Thyroid gland (tissue), 4 donors: Measurements from ENCODE around the gene PIP4K2B. TPM values are rescaled to one million over a fixed set of nuclear protein-coding genes. Genes with fewer than 3 reads are reported as not detected.

ENCODE experiments used
- DNase-seq, 2 donors: peaks; one replicate each; pipeline ENCODE4 v3.0.0-alpha.2; 2019
- H3K27ac ChIP-seq, 3 donors: fragments of 200-600 bp; sonication (generic); 1 replicate in 2 of 3; 2 replicates in 1 of 3; pipeline ENCODE4 v1.5.1; 2016 to 2019; ENCODE audit warnings: mild to moderate bottlenecking in 1 of 3, moderate library complexity in 1 of 3
- H3K27me3 ChIP-seq: fragments of 200-600 bp; sonication (generic); one replicate; pipeline ENCODE4 v1.5.1; 2019
- H3K36me3 ChIP-seq, 2 donors: fragments of 200-600 bp; sonication (generic); one replicate each; pipeline ENCODE4 v1.5.1; 2016 to 2019
- H3K4me1 ChIP-seq, 2 donors: fragments of 200-600 bp; sonication (generic); one replicate each; pipeline ENCODE4 v1.5.1; 2017 to 2019
- H3K4me3 ChIP-seq, 3 donors: fragments of 200-600 bp; sonication (generic); replicated peaks in 1 of 3; 1 replicate in 2 of 3; 2 replicates in 1 of 3; pipeline ENCODE4 v1.5.1; 2016; ENCODE audit warnings: mild to moderate bottlenecking in 1 of 3
- H3K9me3 ChIP-seq: fragments of 200-600 bp; sonication (generic); one replicate; pipeline ENCODE4 v1.5.1; 2017
- CTCF ChIP-seq, 6 experiments: fragments of 200-600 bp in 3 of 6; fragments of 450-650 bp in 3 of 6; sonication (generic) in 3 of 6; IDR thresholded peaks; one replicate each; pipeline ENCODE4 v1.5.1; 2016 to 2019; ENCODE audit warnings: antibody characterized with exemption in 6 of 6, mild to moderate bottlenecking in 2 of 6, inconsistent platforms in 1 of 6, moderate library complexity in 1 of 6
- POLR2A ChIP-seq, 2 donors: fragments of 450-650 bp; IDR thresholded peaks; one replicate each; pipeline ENCODE4 v1.6.1; 2017; ENCODE audit warnings: antibody characterized with exemption in 2 of 2, mild to moderate bottlenecking in 2 of 2, moderate library complexity in 1 of 2
- WGBS, 2 donors: methylation state at CpG; one replicate each; pipeline ENCODE4 v1.1.5; 2017; 5-methylcytosine and 5-hydroxymethylcytosine counted together
- intact Hi-C: fragments of 100-400 bp; cut with DNase I; formaldehyde crosslinking; loops from one replicate; pipeline ENCODE4 v1.15.1; 2023
- total RNA-seq, 4 donors: library from RNA; depleted of rRNA; stranded (reverse); fragments of >200 nt; gene quantifications; one replicate each; pipeline ENCODE4 v1.2.3, GENCODE V29; 2016

Gene PIP4K2B
- total RNA-seq, 4 donors from 2014 or later, result 40.8 to 48.6 (median 43.8) TPM

GRCh38 chr17:38725066-38725465 lies 74.3 kb downstream of the PIP4K2B start:
- no peak overlapping the region for H3K4me3 ChIP-seq
- H3K9me3 ChIP-seq, result no peaks in the 10 kb centered on the region
- intact Hi-C loops, result no loop called here
- H3K27ac ChIP-seq, result no peak overlapping the region
- H3K27me3 ChIP-seq, result no peaks in the 10 kb centered on the region
- H3K36me3 ChIP-seq, result peaks cover 27 to 31% of the 10 kb centered on the region in 2 donors
- H3K4me1 ChIP-seq, result peaks cover 7 to 8% of the 10 kb centered on the region in 2 donors
- TF ChIP-seq CTCF (IDR thresholded peaks at IDR 0.05) (no peak), POLR2A (IDR thresholded peaks at IDR 0.05) (no peak)
- no peak for DNase-seq
- 75 to 84% methylated on average over 10 of the region's 10 CpGs for WGBS, 2 donors

GRCh38 chr17:38724337-38724988 lies 74.9 kb downstream of the PIP4K2B start:
- TF ChIP-seq CTCF (IDR thresholded peaks at IDR 0.05) (no peak), POLR2A (IDR thresholded peaks at IDR 0.05) (no peak)

GRCh38 chr17:38721802-38722201 lies 77.6 kb downstream of the PIP4K2B start:
- intact Hi-C loops, result no loop called here
- Histone ChIP-seq H3K4me1 (no peaks in the 10 kb centered on the region), H3K9me3 (no peaks in the 10 kb centered on the region), H3K4me3 (no peak overlapping the region), H3K27me3 (no peaks in the 10 kb centered on the region), H3K27ac (no peak overlapping the region), H3K36me3 (peaks cover 42 to 58% of the 10 kb centered on the region in 2 donors)
- DNase-seq, result no peak
- WGBS, 2 donors, result 90 to 98% methylated on average over 9 to 10 of the region's 16 CpGs
- TF ChIP-seq POLR2A (IDR thresholded peaks at IDR 0.05) (no peak), CTCF (IDR thresholded peaks at IDR 0.05) (no peak)

More at GRCh38 chr17:38724337-38724988, 74.9 kb downstream of the PIP4K2B start:
- no peak overlapping the region for H3K4me3 ChIP-seq
- no peaks in the 10 kb centered on the region for H3K9me3 ChIP-seq
- DNase-seq, result no peak
- no peaks in the 10 kb centered on the region for H3K27me3 ChIP-seq
- 63 to 90% methylated on average over 5 to 8 of the region's 16 CpGs for WGBS, 2 donors
- H3K36me3 ChIP-seq, result peaks cover 31 to 32% of the 10 kb centered on the region in 2 donors
- intact Hi-C loops, result no loop called here
- peaks cover 5 to 7% of the 10 kb centered on the region in 2 donors for H3K4me1 ChIP-seq
- H3K27ac ChIP-seq, result no peak overlapping the region

GRCh38 chr17:38720941-38721340 lies 78.4 kb downstream of the PIP4K2B start:
- intact Hi-C loops, result no loop called here
- Histone ChIP-seq H3K4me1 (no peaks in the 10 kb centered on the region), H3K27me3 (no peaks in the 10 kb centered on the region), H3K4me3 (no peak overlapping the region), H3K27ac (no peak overlapping the region), H3K36me3 (peaks cover 51 to 66% of the 10 kb centered on the region in 2 donors), H3K9me3 (no peaks in the 10 kb centered on the region)
- no peak for TF ChIP-seq POLR2A (IDR thresholded peaks at IDR 0.05)
- no peak for TF ChIP-seq CTCF (IDR thresholded peaks at IDR 0.05)
- 93 to 94% methylated on average over 6 of the region's 6 CpGs for WGBS, 2 donors
- no peak for DNase-seq

GRCh38 chr17:38719943-38720641 lies 79.3 kb downstream of the PIP4K2B start:
- DNase-seq, result no peak
- WGBS, 2 donors, result 79 to 86% methylated on average over 30 to 37 of the region's 39 CpGs
- intact Hi-C loops, result no loop called here
- Histone ChIP-seq H3K27me3 (no peaks in the 10 kb centered on the region), H3K9me3 (no peaks in the 10 kb centered on the region), H3K36me3 (peaks cover 59 to 67% of the 10 kb centered on the region in 2 donors), H3K4me3 (no peak overlapping the region), H3K4me1 (no peaks in the 10 kb centered on the region), H3K27ac (no peak overlapping the region)
- TF ChIP-seq CTCF (IDR thresholded peaks at IDR 0.05) (no peak), POLR2A (IDR thresholded peaks at IDR 0.05) (no peak)
